K562 (cell line): Measurements from ENCODE around the gene TRIM69. TPM values are rescaled to one million over a fixed set of nuclear protein-coding genes. Genes with fewer than 3 reads are reported as not detected.

Experiments
- ATAC-seq: fragments of 200-7000 bp; cut with Tn5 transposase; 3 replicates; pipeline ENCODE4 v1.9.1; 2020; ENCODE audit warnings: moderate library complexity
- BruUV-seq: library from RNA; stranded (reverse); fragments of 400-500 nt; replicated peaks from 2 replicates; lab custom pipeline; 2021; lab: Mats Ljungman, UMichigan
- CTCF ChIA-PET: fragments of 300-600 bp; formaldehyde crosslinking; extraction: SDS; loops from one replicate; lab custom pipeline; 2021; ENCODE audit warnings: low intra/inter-chr PET ratio; lab: Yijun Ruan, JAX
- POLR2A ChIA-PET: fragments of 300-600, 350-650 bp; sonication (Branson Sonifier 250); formaldehyde crosslinking; extraction: SDS; loops from one replicate; lab custom pipeline; 2021; ENCODE audit warnings: antibody characterized with exemption, inconsistent platforms; lab: Yijun Ruan, JAX
- DNase-seq, 4 experiments: peaks; one replicate each; pipeline versions ENCODE4 v3.0.0 to v3.0.0-alpha.2; 2011 to 2018; ENCODE audit warnings: low spot score in 3 of 4, mixed read lengths in 3 of 4; ENCODE audit errors: extremely low read depth in 1 of 4
- FAIRE-seq: peaks from 2 replicates; lab custom pipeline; 2011; peaks lifted over from hg19 to GRCh38; lab: Jason Lieb, UNC
- H2AFZ ChIP-seq: 2 replicates; pipeline ENCODE4 v1.6.0; 2011; ENCODE audit warnings: low read depth, low read length, control low read depth, inconsistent platforms
- H3K27ac ChIP-seq: fragments of 200-600 bp; 3 replicates; pipeline ENCODE4 v1.8.0; 2011; ENCODE audit warnings: low read depth, mild to moderate bottlenecking, control low read depth, inconsistent platforms, low read length, moderate library complexity, mixed read lengths; ENCODE audit errors: extremely low read depth
- H3K27me3 ChIP-seq, 2 experiments: fragments of 300-600 bp in 1 of 2; 2 replicates in 1 of 2; 3 replicates in 1 of 2; pipeline versions ENCODE4 v1.6.0 to v1.8.0; 2011; ENCODE audit warnings: inconsistent platforms in 2 of 2, low read length in 2 of 2, mild to moderate bottlenecking in 1 of 2, mixed read lengths in 1 of 2, moderate library complexity in 1 of 2; ENCODE audit not compliant: control insufficient read depth in 2 of 2, insufficient read depth in 2 of 2
- H3K36me3 ChIP-seq: fragments of 300-600 bp; 3 replicates; pipeline ENCODE4 v1.8.0; 2011; ENCODE audit warnings: mild to moderate bottlenecking, low read length, inconsistent platforms; ENCODE audit not compliant: control insufficient read depth, insufficient read depth
- H3K4me1 ChIP-seq, 2 experiments: fragments of 200-600 bp in 1 of 2; replicated peaks in 1 of 2; 2 replicates in 1 of 2; 3 replicates in 1 of 2; pipeline versions ENCODE4 v1.5.1 to v1.8.0; 2011; ENCODE audit warnings: inconsistent platforms in 2 of 2, low read length in 2 of 2, mild to moderate bottlenecking in 1 of 2, mixed read lengths in 1 of 2, moderate library complexity in 1 of 2; ENCODE audit not compliant: control insufficient read depth in 2 of 2, insufficient read depth in 2 of 2
- H3K4me2 ChIP-seq: 2 replicates; pipeline ENCODE4 v1.6.1; 2011; ENCODE audit warnings: low read length, control low read depth, inconsistent platforms, mixed read lengths; ENCODE audit not compliant: insufficient read depth
- H3K4me3 ChIP-seq: fragments of 200-600 bp; sonication (generic), shearing (Covaris generic); 2 replicates; pipeline ENCODE4 v1.5.1; 2016; ENCODE audit warnings: control low read depth, inconsistent platforms
- H3K79me2 ChIP-seq: fragments of 200-600 bp; 3 replicates; pipeline ENCODE4 v1.8.0; 2011; ENCODE audit warnings: low read length, inconsistent platforms; ENCODE audit not compliant: control insufficient read depth, insufficient read depth
- H3K9ac ChIP-seq, 2 experiments: 2 replicates each; pipeline versions ENCODE4 v1.6.0 to v1.6.1; 2011; ENCODE audit warnings: low read depth in 2 of 2, low read length in 2 of 2, control low read depth in 1 of 2, inconsistent platforms in 1 of 2, mild to moderate bottlenecking in 1 of 2, mixed read lengths in 1 of 2; ENCODE audit not compliant: insufficient read depth in 1 of 2
- H3K9me1 ChIP-seq: one replicate; pipeline ENCODE4 v1.6.0; 2011; ENCODE audit warnings: inconsistent platforms, mild to moderate bottlenecking, low read length, moderate library complexity; ENCODE audit not compliant: control insufficient read depth, insufficient read depth
- H3K9me3 ChIP-seq: replicated peaks from 2 replicates; pipeline ENCODE4 v1.5.1; 2011; ENCODE audit warnings: low read depth, low read length, inconsistent platforms; ENCODE audit not compliant: control insufficient read depth, insufficient read depth
- H4K20me1 ChIP-seq: replicated peaks from 2 replicates; pipeline ENCODE4 v1.6.1; 2011; ENCODE audit warnings: low read length, inconsistent platforms, mixed read lengths; ENCODE audit not compliant: control insufficient read depth, insufficient read depth
- C11orf30 ChIP-seq: fragments of 450-650 bp; IDR thresholded peaks from 2 replicates; pipeline ENCODE4 v1.6.1; 2016; ENCODE audit warnings: low read depth, mild to moderate bottlenecking
- CBX3 ChIP-seq, 2 experiments: IDR thresholded peaks; 1 replicate in 1 of 2; 2 replicates in 1 of 2; pipeline ENCODE4 v1.6.1; 2012; ENCODE audit warnings: inconsistent platforms in 2 of 2, low read length in 2 of 2, borderline replicate concordance in 1 of 2, control low read depth in 1 of 2
- DMBX1 ChIP-seq: fragments of 250-450 bp; sonication (Bioruptor Pico); IDR thresholded peaks from 2 replicates; pipeline ENCODE4 v1.8.0; 2022; ENCODE audit warnings: inconsistent platforms, mild to moderate bottlenecking, moderate library complexity, borderline replicate concordance
- EHMT2 ChIP-seq: fragments of 450-650 bp; IDR thresholded peaks from 2 replicates; pipeline ENCODE4 v1.6.1; 2018; ENCODE audit warnings: antibody characterized with exemption
- ELK3 ChIP-seq: fragments of 450-650 bp; formaldehyde crosslinking; IDR thresholded peaks from 2 replicates; pipeline ENCODE4 v1.4.0; 2020; ENCODE audit warnings: mild to moderate bottlenecking
- FOXK1 ChIP-seq: sonication (generic); formaldehyde crosslinking; IDR thresholded peaks from 2 replicates; pipeline ENCODE4 v1.8.0; 2022; ENCODE audit warnings: missing genetic modification reagents, mild to moderate bottlenecking, borderline replicate concordance
- HSF4 ChIP-seq: fragments of 250-450 bp; sonication (Bioruptor Pico); IDR thresholded peaks from 2 replicates; pipeline ENCODE4 v2.1.2; 2022; ENCODE audit warnings: mild to moderate bottlenecking, moderate library complexity, borderline replicate concordance
- MAFF ChIP-seq: IDR thresholded peaks from 2 replicates; pipeline ENCODE4 v1.6.1; 2012; ENCODE audit warnings: low read length, improper control_type of control experiment
- MAFG ChIP-seq: fragments of 450-650 bp; conservative IDR thresholded peaks from 2 replicates; pipeline ENCODE4 v1.6.1; 2016; ENCODE audit warnings: missing genetic modification characterization, missing compliant biosample characterization
- NFE2 ChIP-seq: IDR thresholded peaks from 2 replicates; pipeline ENCODE4 v1.6.1; 2014; ENCODE audit warnings: antibody characterized with exemption, low read depth
- NFXL1 ChIP-seq: fragments of 450-650 bp; formaldehyde crosslinking; IDR thresholded peaks from 2 replicates; pipeline ENCODE4 v1.4.0; 2021; ENCODE audit warnings: mild to moderate bottlenecking
- PKNOX1 ChIP-seq: fragments of 450-650 bp; IDR thresholded peaks from 2 replicates; pipeline ENCODE4 v1.6.1; 2016
- ZNF316 ChIP-seq: fragments of 450-650 bp; IDR thresholded peaks from 2 replicates; pipeline ENCODE4 v1.6.1; 2016
- WGBS: fragments of 100-300 bp; shearing (Covaris generic); methylation state at CpG from one replicate; pipeline ENCODE4 v1.1.6; 2016; ENCODE audit warnings: low coverage, mixed read lengths; ENCODE audit not compliant: insufficient coverage; ENCODE audit errors: missing lambda C conversion rate; 5-methylcytosine and 5-hydroxymethylcytosine counted together
- in situ Hi-C: fragments of 300-500 bp; cut with MboI; formaldehyde crosslinking; loops from 4 replicates; pipeline ENCODE4 v1.15.0; 2018; ENCODE audit warnings: inconsistent platforms, mixed read lengths
- intact Hi-C: fragments of 100-400 bp; cut with micrococcal nuclease; formaldehyde crosslinking; loops from 2 replicates; pipeline ENCODE4 v1.14.2; 2022
- polyA plus RNA-seq, 8 experiments: library from polyadenylated mRNA; depleted of rRNA in 4 of 8; stranded (reverse) in 5 of 8; unstranded in 3 of 8; fragments of >200 nt; fragmentation: Nextera tagmentation in 2 of 8; fragmentation: Illumina TruSeq in 1 of 8; extraction: Ambion mirVana in 2 of 8; extraction: Trizol in 1 of 8; gene quantifications; 2 replicates each; pipeline versions ENCODE4 v1.2.1 to v1.2.3, GENCODE V29; 2011 to 2014; ENCODE audit warnings: inconsistent platforms in 1 of 8, missing spikeins in 1 of 8
- total RNA-seq, 7 experiments: library from RNA; depleted of rRNA in 6 of 7; stranded (reverse); fragments of >200 nt in 6 of 7; fragmentation: Illumina TruSeq in 2 of 7; extraction: Trizol in 2 of 7; gene quantifications; 2 replicates each; pipeline versions ENCODE4 v1.2.1 to v1.2.3, GENCODE V29; 2011 to 2021; ENCODE audit warnings: low replicate concordance in 1 of 7
- TF ChIP-seq, protein P1 (sequence below): sonication (generic); formaldehyde crosslinking; IDR thresholded peaks from 2 replicates; pipeline ENCODE4 v1.8.1; 2023; ENCODE audit warnings: mild to moderate bottlenecking, missing genetic modification reagents

Gene TRIM69
- total and polyA plus RNA-seq, 9 of the 15 experiments (the other 6 are each of a cell fraction or from before 2014, with no cell fraction given), result 1.0 to 4.3 (median 2.3) TPM

- FAIRE-seq, result no peak
- ATAC-seq, result no peak
- TF ChIP-seq HSF4 (CRISPR knock-in tag) (no peak), ZNF316 (peak; percentile 77), ELK3 (no peak), DMBX1 (CRISPR knock-in tag) (no peak), PKNOX1 (no peak), NFE2 (no peak), MAFF (peak; percentile 12; the same call in 1 of the 2 replicates), C11orf30 (peak; percentile 67), CBX3 (IDR thresholded peaks at IDR 0.05; ENCODE audit: borderline replicate concordance in 1 of 2, low read length in 2 of 2) (no peak), FOXK1 (CRISPR knock-in tag) (no peak), MAFG (peak; percentile 30; the same call in 1 of the 2 replicates), NFXL1 (no peak), EHMT2 (no peak)
- TF ChIP-seq, protein P1, sequence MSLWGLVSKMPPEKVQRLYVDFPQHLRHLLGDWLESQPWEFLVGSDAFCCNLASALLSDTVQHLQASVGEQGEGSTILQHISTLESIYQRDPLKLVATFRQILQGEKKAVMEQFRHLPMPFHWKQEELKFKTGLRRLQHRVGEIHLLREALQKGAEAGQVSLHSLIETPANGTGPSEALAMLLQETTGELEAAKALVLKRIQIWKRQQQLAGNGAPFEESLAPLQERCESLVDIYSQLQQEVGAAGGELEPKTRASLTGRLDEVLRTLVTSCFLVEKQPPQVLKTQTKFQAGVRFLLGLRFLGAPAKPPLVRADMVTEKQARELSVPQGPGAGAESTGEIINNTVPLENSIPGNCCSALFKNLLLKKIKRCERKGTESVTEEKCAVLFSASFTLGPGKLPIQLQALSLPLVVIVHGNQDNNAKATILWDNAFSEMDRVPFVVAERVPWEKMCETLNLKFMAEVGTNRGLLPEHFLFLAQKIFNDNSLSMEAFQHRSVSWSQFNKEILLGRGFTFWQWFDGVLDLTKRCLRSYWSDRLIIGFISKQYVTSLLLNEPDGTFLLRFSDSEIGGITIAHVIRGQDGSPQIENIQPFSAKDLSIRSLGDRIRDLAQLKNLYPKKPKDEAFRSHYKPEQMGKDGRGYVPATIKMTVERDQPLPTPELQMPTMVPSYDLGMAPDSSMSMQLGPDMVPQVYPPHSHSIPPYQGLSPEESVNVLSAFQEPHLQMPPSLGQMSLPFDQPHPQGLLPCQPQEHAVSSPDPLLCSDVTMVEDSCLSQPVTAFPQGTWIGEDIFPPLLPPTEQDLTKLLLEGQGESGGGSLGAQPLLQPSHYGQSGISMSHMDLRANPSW (CRISPR knock-in tag), result no peak
- peaks cover 0 to 9% of the 10 kb centered on the region in 2 experiments; a peak in 2 of 5 replicates for H3K4me1 ChIP-seq
- no peak overlapping the region for H3K27ac ChIP-seq
- 98% methylated on average over 2 of the region's 2 CpGs for WGBS
- ChIA-PET CTCF (no interaction called here), POLR2A (interaction anchor here (4.0 kb wide), 1 partner anchor 10 kb away, joined by 22 read pairs; no protein-coding TSS in a partner anchor)
- peaks cover 3% of the 10 kb centered on the region for H3K9me1 ChIP-seq
- peaks cover 33% of the 10 kb centered on the region for H3K79me2 ChIP-seq
- in situ Hi-C loops, result no loop called here
- intact Hi-C loops, result loop anchor here (10.0 kb wide), 2 partner anchors 128 to 208 kb away; no protein-coding TSS in a partner anchor
- DNase-seq, result no peak
- no peaks in the 10 kb centered on the region for H3K27me3 ChIP-seq
- H2AFZ ChIP-seq, result no peak overlapping the region
- no TSS peak for BruUV-seq
- no peak overlapping the region for H3K4me2 ChIP-seq
- H3K9ac ChIP-seq, result no peak overlapping the region
- no peak overlapping the region for H3K4me3 ChIP-seq
- H4K20me1 ChIP-seq, result 0 out of 2 replicates have a peak, but pooled peaks cover 4% of the 10 kb centered on the region
- peaks cover 49% of the 10 kb centered on the region for H3K36me3 ChIP-seq
- H3K9me3 ChIP-seq, result no peaks in the 10 kb centered on the region
These were observed 19.2 kb upstream of the TRIM69 start for GRCh38 chr15:44716983-44717602.
